Measurements from ENCODE around the gene TMEM270.
"Not testable (repeated sequence)": the region's sequence is repeated elsewhere in the genome, so short reads cannot be mapped to it uniquely, and the experiment has no call there.

Gene TMEM270

DNA sequence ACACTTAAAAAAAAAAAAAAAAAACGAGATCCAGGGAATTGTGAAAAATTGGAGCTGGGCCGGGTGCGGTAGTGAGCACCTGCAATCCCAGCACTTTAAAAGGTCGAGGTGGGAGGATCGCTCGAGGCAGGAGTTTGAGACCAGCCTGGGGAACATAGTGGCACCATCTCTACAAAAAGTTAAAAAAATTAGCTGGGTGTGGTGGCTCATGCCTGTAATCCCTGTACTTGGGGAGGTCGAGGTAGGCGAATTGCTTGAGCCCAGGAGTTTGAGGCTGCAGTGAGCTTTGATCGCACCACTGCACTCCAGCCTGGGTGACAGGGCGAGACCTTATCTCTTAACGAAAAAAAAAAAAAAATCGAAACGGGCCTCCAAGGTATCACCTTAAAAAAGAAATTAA lies 28.2 kb upstream of the TMEM270 start:
- no peak for DNase-seq

DNA sequence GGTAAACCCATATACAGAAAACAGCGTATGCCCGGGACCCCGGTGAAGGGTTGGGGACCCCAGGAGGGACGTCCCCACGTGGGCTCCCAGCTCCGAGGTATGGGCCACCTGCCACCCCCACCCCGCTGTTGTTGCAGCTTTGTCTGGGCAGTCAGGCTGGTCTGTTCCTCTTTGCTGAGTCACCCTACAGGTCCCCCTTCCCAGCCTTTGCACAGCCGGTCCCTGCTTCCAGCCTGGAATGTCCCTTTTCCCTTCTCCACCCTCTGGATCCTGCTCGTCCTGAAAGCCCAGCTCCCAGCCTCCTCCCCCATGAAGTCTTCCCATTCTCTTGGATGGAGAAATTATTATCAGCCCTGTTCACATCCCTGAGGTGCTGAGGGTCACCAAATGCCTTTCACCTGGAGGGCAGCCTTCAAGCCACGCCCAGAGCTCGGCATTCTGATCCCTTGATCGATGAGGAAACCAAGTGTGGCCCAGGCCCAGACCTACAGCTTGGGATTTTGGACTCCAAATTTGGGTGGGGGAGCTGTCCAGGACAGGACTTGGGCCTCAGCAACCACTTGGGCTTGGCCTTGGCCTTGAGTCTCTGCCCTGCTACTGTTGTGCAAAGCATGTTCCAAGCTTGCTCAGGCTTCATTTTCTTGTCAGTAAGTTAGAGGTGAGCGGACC lies 27.6 kb upstream of the TMEM270 start:
- DNase-seq: no peak

DNA sequence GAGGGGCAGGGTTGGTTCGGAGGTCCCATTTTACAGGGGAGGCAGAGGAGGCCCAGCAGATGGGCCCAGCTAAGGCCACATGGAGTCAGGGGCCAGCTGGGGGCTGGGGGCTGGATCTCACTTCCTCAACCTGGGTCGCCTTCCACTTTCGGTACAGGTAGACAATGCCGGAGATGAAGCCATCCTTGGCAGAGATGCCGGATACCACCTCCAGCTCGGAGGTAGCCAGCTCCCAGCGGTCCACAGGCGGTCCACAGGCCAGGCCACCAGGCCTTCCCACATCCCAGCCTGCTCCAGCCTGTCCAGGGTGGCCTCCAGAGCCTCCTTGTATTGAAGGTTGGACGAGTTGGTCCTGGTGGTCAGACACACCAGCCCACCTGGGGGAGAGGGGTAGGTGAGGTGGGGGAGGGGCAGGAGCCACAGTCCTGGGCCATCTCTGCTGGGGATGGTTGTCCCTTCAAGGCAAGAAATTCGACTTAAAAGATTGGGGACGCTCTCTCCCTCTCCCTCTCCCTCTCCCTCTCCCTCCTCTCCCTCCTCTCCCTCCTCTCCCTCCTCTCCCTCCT lies 26.2 kb upstream of the TMEM270 start:
- no peak for DNase-seq

DNA sequence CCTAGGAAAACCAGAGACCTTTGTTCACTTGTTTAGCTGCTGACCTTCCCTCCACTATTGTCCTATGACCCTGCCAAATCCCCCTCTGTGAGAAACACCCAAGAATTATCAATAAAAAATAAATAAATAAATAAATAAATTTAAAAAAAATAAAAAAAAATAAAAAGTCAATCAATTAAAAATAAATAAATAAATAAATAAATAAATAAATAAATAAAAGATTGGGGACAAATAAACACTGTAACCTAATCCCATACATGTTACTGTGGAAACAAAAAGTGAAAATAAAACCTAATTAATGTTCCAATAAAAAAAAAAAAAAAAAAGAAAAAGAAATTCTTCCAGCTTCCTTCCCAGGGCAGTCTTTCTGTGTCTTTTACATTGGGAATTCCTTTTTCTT lies 23.8 kb upstream of the TMEM270 start:
- DNase-seq: not testable (repeated sequence)

DNA sequence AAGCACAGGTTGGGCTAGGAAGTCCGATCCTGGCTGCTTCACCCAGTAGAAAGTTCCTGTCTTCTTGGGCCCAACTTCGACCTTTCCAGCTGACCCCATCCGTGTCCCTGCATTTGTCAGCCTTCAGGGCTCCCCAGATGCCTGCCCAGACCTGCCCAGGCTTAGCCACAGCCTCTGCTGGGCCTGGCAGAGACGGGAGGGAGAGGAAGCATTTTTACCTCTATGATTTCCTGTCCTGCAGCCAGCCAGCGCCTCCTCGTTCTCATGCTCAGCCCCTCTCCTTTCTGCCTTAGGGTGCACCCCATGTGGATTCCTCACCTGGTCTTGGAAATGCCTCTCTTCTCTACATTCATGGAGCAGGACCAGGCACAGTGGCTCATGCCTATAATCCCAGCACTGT lies 22.3 kb upstream of the TMEM270 start:
- no peak for DNase-seq

DNA sequence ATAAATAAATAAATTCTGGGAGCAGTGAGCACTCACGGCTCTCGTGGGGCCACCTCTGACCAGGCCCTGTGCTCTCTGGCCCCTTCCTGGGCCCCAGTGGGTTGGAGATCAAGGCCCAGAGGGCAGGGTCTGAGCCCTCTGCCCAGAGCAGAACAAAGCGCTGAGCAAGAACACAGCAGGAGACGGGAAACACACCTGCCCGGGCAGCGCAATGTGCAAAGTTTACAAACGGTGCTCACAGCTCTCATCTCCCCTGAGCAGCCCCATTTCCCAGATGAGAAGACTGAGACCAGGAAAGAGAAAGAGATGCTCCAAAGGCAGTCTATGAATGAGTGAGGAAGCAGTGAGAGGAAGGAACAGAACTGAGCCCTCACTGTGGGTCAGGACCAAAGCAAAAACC lies 21.7 kb upstream of the TMEM270 start:
- DNase-seq: no peak

DNA sequence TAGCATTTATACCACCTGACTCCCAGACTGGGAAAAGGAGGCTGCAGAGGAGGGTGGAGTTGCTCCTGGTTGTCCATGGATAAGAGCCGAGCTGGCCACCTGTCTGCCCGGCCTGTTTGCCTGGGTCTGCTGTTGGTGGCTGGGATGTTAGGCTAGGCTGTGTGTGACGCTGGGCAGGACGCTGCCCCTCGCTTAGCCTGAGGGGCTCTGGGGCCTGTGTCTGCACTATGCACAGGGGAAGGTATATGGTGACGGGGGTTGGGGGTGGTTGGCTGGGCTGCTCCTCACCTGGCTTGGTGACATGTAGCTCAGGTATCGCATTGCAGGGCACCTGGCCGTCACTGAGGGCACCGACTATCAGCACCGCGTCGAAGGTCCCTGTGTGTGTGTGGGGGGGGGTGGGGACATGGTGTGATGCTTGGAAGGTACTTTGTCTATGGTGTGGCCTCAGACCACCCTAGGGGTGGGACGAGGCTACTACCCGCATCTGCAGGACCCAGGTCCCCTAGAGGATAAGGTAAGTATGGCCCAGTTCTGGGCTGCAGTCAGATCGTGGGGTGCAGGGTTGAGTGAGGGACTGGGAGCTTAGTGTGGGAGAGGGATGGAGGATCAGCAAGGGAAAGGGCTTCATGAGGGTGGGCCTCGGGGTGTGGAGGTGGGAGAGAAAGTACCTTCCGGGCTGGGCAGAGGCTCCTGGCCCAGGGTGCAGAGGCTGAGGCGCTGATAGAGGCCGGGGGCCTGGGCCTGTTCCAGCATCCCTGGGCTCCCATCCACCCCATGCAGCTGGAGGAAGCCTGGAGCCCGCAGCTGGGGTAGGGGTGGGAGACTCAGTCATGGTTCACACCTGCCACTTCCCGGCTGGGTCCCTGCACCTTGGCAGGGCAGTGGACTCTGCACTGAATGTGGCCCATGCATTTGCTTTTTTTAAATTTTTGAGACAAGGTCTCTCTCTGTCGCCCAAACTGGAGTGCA lies 20.9 kb upstream of the TMEM270 start:
- no peak for DNase-seq

DNA sequence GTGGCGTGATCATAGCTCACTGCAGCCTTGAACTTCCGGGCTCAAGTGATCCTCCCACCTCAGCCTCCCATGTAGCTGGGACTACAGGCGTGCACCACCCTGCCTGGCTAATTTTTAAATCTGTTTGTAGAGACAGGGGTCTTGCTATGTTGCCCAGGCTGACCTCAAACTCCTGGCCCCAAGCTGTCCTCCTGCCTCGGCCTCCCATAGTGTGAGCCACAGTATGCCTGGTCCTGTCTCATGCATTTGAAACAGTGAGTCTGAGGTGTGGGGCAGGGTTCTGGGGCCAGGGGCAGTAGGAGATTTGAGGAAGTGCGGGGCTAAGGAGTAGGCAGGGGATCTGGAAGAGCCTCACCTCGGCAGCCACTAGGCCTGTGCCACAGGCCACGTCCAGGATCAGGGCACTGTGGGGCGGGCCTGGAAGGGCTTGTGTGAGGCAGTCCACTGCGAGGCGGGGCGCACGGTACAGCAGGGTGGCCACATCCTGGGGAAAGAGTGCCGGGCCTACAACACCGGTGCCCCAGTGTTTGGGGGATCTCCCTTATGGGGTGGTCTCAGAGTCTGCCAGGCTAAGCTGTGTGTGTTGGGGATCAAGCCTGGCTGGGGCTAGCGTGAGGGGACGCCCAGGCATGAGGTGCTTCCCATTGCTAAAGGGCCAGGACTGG lies 20.1 kb upstream of the TMEM270 start:
- no peak for DNase-seq

DNA sequence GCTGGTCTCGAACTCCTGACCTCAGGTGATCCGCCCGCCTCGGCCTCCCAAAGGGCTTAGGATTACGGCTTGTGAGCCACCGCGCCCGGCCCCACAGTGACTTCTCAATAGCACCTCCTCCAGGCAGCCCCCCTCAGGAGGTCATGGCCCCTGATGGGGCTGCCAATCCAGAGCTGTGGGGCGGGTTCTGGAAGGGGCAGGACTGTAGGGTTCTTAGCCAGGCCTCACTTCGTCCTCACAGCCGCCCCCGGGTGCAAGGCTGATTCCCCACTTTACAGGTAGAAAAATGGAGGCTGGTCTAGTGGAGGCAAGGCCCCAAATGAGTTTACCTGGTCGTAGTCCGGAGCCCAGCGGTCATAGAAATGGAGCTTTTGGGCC lies 19.3 kb upstream of the TMEM270 start:
- DNase-seq: no peak

DNA sequence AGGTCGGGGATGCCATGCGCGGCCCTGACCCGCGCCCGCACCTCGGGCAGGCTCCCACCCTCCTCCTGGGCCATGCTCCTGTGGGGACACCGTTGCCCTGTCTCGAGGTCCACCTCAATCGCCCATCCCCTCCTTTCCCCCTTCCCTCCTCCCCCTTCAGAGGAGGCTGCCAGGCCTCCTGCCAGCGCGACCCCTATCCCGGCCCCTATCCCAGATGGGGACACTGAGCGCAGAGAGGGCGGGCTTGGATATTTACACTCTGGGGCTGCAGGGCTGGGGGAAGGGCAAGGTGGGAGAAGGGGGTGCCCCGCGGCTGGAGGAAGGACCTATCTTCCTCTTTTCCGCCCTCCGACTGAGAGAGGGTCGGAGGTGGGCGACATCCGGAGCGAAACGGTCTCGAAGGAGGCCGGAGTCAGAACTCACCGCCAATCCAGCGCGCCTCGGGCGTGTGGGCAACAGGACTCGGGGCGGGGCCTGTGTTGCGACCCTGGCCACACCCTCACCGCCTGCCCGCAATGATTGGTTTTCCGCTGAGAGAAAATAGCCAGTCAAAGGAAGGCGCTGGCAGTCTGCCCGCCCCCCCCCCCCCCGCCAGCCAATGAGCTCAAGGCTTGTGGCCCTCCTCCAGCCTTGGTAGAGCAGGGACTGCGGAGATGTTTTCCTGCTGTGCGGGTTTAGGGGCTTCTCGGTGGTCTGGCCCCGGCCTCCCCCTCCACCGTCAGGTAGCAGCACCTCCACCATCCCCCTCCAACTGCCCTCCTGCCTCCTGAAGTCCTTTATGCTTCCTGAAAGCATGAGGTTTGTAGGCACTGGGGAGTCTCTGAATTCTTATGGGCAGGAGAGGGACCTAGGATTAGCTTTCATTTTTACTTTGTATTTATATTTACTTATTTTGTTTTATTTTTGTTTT lies 18.6 kb upstream of the TMEM270 start, which contains the start of gene METTL27:
TSS of gene METTL27 (minus strand) at position 450 of the 910 bp plus-strand sequence. CDS start at position 74, 376 bp downstream.
- DNase-seq: peak; percentile 82

DNA sequence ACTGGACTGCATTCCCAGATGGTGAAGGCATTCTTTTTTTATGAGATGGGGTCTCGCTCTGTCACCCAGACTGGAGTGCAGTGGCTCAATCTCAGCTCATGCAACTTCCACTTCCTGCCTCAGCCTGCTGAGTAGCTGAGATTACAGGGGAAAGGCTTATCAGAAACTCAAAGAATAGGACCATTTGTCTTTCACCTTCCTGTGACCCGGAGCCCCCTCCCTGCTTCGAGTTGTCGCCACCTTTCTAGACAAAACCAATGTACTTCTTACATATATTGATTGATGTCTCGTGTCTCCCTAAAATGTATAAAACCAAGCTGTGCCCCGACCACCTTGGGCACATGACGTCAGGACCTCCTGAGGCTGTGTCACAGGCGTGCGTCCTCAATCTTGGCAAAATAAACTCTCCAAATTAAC lies 16.8 kb upstream of the TMEM270 start:
- no peak for DNase-seq

DNA sequence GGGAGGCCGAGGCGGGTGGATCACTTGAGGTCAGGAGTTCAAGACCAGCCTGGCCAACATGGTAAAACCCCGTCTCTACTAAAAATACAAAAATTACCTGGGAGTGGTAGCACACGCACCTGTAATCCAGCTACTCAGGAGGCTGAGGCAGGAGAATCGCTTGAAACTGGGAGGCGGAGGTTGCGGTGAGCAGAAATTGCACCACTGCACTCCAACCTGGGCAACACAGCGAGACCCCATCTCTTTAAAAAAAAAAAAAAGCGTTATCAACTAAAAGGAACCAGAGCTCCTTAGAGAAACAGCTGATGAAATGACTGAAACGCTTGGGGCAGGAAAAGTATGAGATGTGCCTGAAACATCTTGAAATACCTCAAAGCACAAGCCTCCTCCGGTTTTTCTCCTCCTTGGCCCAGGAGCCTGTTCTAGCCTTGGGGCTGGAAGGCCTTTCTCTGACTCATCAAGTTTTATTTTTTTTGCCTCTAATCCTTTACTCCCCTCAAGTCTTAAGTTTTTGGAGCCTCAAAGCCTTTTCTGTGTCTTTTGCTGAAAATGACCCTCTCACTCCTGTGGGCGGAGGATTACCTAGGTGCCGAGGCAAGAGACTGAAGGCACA lies 16.0 kb upstream of the TMEM270 start:
- DNase-seq: no peak

DNA sequence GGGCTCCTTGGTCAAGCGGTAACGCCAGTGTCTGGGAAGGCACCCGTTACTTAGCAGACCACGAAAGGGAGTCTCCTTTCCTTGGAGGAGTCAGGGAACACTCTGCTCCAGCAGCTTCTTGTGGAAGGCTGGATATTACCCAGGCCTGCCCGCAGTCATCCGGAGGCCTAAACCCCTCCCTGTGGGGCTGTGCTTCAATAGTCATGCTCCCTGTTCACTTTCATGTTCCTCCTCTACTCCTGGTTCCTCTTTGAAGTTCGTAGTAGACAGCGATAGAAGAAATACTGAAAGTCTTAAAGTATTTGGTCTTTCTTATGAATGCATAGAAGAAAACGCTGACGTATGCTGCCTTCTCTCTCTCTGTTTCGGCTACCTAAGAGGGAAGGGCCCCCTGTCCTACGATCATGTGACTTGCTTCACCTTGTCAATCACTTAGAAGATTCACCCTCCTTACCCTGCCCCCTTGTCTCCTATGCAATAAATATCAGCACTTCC lies 15.2 kb upstream of the TMEM270 start:
- not testable (repeated sequence) for DNase-seq

DNA sequence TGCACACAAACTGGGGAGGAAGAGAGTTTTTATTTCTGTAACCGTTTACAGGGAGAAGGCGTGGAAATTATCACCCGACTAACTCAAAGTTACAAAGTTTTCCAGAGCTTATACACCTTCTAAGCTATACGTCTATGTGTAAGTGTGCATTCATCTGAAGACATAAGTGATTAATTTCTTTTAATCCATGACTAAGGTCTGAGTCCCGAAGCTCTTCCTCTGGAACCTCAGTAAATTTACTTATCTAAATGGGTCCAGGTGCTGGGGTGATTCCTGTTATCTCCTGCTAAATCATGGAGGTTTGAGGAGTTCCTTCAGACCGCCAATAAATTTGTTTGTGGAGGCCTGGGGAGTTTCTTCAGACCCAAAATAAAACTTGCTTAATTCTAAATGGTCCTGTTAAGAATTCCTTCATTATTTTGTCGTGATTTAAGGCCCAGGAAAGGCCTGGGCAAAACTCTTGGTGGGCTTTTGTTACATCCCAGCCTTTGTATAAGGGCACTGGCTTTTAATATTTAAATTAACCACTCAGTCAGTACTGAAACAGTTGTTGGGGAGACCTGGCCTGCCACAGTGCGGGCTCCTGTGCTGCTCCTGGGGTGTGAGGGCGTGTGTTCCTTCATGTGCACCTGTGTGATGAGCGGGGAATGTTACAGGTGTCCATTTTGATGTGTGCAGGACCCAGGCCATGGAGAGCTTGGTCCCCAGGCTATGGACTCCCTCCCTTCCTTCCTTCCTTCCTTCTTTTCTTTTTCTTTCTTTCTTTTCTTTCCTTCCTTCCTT lies 12.8 kb upstream of the TMEM270 start:
- no peak for DNase-seq

DNA sequence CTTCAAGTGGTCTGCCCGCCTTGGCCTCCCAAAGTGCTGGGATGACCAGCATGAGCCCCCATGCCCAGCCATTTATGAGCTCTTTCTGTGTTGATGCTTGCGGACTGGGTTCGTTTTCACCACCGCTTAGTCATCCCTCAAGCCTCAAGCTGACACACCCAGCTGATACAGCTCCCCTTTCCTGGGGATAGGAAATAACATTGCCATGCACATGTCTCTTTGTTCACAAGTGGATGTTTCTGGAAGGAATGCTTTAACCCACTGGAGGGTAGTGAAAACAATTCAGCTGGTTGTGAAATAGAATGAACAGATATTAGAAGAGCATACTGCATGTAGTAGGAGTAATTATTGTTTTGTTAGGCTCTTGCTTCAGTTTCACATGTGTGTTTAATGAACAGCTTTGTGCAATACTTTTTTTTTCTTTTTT lies 10.2 kb upstream of the TMEM270 start:
- DNase-seq: no peak

DNA sequence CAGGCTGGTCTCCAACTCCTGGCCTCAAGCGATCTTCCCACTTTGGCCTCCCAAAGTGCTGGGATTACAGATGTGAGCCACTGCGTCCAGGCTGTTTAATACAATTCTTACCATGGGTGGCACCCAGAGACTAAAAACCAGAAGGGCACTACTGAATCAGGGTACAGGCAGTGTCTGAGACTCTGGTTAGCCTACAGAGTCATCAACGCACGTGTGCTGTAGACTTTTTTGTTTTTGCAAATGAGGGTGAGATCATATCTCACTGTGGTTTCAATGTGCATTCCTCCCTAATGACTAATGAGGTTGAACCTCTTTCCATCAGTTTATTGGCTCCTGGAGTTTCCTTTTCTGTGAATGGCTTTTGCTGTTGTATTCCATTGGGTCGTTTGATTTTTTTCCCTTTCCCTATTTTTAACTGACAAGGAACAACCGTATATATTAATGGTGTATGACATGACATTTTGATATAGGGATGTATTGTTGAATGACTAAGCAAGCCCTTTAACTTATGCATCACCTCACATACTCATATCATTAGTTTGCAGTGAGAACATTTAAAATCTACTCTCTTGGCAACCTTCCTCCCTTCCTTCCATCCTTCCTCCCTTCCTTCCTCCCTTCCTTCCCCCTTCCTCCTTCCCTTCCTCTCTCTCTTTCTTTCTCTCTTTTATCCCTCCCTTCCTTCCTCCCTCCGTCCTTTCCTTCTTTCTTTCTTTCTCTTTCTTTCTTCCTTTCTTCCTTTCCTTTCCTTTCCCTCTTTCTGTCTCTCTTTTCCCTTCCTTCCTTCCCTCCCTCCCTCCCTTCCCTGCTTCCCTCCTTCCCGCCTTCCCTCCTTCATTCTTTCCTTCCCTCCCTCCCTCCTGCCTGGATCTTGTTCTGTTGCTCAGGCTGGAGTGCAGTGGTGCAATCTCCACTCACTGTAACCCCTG lies 9.3 kb upstream of the TMEM270 start:
- DNase-seq: peak; percentile 12

DNA sequence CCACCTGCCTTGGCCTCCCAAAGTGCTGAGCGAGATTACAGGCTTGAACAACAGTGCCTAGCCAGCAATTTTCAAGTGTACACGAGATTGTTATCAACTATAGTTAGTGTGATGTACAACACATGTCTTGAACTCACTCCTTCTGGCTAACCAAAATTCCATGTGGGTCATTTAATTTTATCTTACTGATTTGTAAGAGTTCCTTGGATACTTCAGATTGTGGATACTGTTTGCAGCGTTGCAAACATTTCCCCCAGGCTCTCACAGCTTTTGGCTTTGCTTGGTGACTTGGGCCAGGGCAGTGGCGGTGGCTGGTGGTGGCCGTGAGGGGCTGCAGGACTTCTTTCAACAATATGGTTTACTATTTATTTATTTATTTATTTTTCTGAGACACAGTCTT lies 8.5 kb upstream of the TMEM270 start:
- no peak for DNase-seq

DNA sequence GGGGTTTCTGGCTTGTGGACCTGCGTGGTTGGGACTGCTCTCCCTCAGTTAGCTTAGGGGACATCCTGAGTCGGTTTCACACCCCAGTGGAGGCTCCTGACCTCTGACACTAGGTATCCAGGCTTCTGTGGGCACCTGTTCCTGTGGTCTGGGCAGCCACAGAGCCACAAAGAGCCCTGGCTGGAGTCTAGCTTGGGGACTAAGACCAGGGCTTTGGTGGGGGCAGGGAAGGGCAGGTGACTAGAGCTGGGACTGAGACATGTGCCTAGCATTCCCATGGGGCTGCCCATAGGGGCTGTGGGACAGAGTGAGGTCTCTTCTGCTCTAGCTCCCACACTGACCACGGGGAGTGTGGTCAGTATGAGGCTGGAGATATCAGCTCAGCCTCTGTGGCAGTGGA lies 4.0 kb upstream of the TMEM270 start:
- no peak for DNase-seq

DNA sequence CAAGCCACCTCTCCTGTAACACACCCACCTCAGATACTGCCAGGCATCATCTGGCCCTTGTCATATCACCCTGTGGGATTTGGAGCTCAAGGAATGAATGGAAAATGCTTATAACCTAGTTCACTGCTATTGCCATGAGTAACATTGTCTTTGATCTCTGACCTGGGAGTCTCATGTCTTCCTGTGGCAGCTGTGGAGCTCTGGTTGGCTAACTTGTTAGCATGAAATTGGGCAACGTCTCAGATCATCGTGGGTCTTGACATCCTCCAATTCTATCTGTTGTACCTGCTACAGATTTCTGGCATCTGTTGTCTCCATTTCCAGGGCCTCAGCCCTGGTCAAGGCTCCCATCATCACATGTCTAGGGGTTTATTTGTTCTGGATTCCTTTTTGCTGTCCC lies 2.2 kb upstream of the TMEM270 start:
- DNase-seq: no peak

All from central memory CD4-positive, alpha-beta T cell (primary cell).